Activated T-cell treated with anti-CD3 and anti-CD28 coated beads, Interleukin-2, amount 50 U/mL, for 4 hours (primary cell): ENCODE results near the gene PRTFDC1. TPM values are rescaled to one million over a fixed set of nuclear protein-coding genes. Genes with fewer than 3 reads are reported as not detected.
"Not testable (repeated sequence)": the region's sequence is repeated elsewhere in the genome, so short reads cannot be mapped to it uniquely, and the experiment has no call there.

Source experiments
- ATAC-seq, 2 donors: fragments of 200-7000 bp; cut with Tn5 transposase; one replicate each; pipeline ENCODE4 v1.10.0; 2021
- DNase-seq: peaks from one replicate; pipeline ENCODE4 v3.0.0-alpha.2; 2020
- H3K27me3 Mint-ChIP-seq: one replicate; pipeline ENCODE4 v1.8.0; 2021; ENCODE audit warnings: low read depth, mixed read lengths
- H3K36me3 Mint-ChIP-seq: one replicate; pipeline ENCODE4 v1.8.0; 2022; ENCODE audit warnings: mixed read lengths; ENCODE audit not compliant: insufficient read depth
- H3K4me1 Mint-ChIP-seq: one replicate; pipeline ENCODE4 v1.8.0; 2021; ENCODE audit warnings: low read depth, mixed read lengths
- H3K4me3 Mint-ChIP-seq: one replicate; pipeline ENCODE4 v1.8.0; 2021; ENCODE audit warnings: mild to moderate bottlenecking, moderate library complexity, mixed read lengths
- H3K9me3 Mint-ChIP-seq: one replicate; pipeline ENCODE4 v1.8.0; 2021; ENCODE audit warnings: mixed read lengths
- total RNA-seq, 3 donors: library from RNA; stranded (reverse); gene quantifications; one replicate each; pipeline ENCODE4 v1.2.1, GENCODE V29; 2021

PRTFDC1 gene
- total RNA-seq, 3 donors from 2014 or later, result 0.16 to 0.47 (median 0.46) TPM

DNA sequence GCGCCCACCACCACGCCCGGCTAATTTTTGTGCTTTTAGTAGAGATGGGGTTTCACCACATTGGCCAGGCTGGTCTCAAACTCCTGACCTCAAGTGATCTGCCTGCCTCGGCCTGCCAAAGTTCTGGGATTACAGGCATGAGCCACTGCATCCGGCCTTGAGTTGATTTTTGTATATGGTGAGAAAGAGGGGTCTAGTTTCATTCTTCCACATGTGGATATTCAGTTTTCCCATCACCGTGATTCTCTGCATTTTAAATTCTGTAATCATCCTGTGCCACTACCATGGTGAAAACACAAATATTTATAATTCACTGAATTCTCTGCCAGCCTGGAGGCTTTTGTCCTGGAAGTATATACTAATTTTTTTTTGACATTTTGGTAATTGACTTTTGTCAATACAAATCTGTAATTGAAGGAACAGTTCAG is 5.2 kb upstream of the PRTFDC1 start:
- H3K4me3 Mint-ChIP-seq, H3K4me1 Mint-ChIP-seq, ATAC-seq, H3K27me3 Mint-ChIP-seq, H3K9me3 Mint-ChIP-seq, DNase-seq, H3K36me3 Mint-ChIP-seq: not testable (repeated sequence)

DNA sequence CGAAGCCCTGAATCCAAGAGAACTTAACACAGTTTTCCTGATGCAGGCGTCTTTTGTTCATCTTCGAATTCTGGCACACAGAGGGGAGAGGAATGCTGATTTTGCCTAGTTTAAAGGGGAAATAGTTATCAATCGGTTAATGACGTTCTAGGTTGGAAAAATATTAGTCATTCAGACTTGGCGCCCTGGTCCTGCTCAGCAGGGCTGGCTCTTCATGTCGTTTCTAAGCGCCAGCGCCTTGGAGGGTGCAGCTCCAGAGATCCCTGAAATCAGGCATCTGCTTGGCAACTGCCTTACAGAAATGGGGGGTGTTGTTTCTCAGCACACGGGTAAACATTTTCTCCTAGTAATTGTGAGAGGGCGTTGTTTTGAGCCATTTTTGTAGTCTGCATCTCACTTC is 1.3 kb upstream of the PRTFDC1 start:
- Mint-ChIP-seq H3K4me3 (peak overlapping the region; percentile 75), H3K9me3 (no peaks in the 10 kb centered on the region), H3K4me1 (peaks cover 12% of the 10 kb centered on the region), H3K36me3 (no peaks in the 10 kb centered on the region), H3K27me3 (no peaks in the 10 kb centered on the region)
- DNase-seq (no peak), ATAC-seq (no peak)

DNA sequence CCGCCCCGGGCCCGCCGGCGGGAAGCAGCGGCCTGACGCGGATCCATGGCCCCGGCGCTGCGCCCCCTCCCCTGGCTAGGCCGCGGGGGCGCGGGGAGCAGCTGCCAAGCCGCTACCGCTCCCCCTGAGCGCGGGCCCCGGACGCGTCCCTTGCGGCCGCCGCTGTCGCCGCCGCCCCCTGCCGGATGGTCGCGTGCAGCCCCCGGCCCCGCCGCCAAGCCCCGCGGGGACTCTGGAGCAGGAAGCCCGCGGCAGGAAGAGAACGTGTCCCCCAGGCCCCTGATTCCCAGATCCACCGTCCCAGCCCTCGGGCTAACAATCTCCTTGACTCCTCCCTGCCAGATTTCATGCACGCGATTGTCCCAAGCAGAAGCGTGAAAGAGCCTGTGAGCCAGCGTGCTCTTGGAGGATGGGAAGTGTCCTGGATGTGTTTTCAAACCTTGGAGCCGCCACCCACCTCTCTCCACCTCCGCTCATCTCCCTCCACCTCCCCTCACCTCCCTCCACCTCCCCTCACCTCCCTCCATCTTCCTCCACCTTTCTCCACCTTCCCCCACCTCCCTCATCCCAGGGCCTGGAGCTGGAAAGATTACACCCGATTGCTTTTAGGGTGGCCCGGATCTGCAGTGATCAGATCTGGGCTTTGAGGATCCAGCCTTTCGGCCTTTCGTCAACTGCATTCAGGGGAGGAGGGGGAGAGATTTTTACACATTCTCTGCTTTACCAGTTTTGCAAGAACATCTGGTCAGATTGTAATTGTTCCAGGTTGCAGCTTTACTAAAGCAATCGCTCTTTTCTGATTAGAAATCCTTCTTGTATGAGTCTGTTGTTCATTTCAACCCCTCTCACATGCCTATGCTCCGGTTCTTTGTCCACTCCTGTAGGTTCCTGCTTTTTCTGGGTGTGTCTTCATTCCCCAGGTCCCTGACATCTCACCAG is 570 bp upstream of the PRTFDC1 start:
- DNase-seq (peak; percentile 43), ATAC-seq (peak; percentile 75 to 85)
- Mint-ChIP-seq H3K36me3 (no peaks in the 10 kb centered on the region), H3K4me1 (peaks cover 18% of the 10 kb centered on the region), H3K27me3 (no peaks in the 10 kb centered on the region), H3K9me3 (no peaks in the 10 kb centered on the region), H3K4me3 (peak overlapping the region; percentile 75)

DNA sequence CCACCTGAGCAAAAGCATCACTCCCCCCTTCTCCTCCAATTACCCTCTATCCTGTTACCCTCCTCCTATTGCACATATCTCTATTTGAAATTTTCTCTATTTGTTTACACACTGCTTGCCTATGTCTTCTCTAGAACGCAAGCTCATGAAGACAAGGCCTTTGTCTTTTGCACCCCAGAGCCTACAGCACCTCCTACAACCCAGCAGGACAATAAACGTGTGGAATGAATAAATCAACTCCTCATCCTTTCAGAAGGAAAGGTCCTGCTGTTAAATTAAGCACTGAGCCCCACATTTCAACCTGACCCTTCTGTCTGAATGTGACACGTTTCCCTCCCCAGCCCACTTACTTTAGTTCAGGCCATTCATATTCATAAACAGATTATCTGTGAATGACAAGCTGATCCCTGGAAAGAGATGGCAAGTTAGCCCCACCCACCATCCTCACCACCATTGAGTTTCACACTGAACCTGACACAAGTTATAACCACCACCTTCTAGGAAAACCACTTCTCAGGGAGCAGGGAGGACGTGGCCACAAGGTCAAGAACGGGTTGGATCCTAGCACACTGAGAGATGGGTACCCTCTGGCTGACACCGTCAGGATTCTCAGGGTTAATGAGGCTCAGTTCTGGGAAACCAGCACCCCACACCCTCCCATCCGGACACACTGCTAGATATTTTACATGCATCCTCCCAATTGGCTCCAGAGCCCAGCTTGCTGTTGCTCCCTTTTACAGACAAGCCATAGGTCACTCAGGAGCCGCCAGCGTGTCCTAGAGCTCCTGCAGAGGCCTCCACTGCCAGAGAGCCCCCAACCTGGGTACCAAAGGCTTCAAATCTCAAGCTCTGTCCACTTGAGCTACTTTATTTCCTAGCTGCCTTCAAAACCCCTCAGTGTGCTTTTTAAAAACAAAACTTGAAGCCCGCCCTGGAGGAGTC is 934 bp downstream of the PRTFDC1 start:
- H3K4me3 Mint-ChIP-seq, result peak overlapping the region; percentile 69
- DNase-seq (no peak), ATAC-seq (no peak)
- no peaks in the 10 kb centered on the region for H3K9me3 Mint-ChIP-seq
- H3K4me1 Mint-ChIP-seq, result peaks cover 23% of the 10 kb centered on the region
- H3K36me3 Mint-ChIP-seq, result no peaks in the 10 kb centered on the region
- H3K27me3 Mint-ChIP-seq, result no peaks in the 10 kb centered on the region

DNA sequence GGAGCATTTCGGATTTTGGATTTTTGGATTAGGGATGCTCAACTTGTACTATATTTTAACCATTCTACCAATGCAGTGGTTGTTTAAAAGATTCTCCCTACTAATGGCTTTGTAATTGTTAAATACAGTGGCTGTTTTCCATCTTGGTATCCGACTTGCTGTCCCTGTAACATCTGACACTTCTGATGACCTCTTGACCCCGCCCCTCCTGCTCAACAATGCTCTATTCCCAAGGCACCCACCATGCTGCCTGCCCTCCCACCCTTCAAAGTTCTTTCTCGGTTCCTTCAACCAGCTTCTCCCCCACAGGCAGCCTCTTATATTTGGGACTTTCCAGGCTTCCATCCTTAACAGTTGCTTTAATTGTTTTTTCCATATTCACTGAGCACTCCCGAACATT is 2.0 kb downstream of the PRTFDC1 start:
- no peak for ATAC-seq
- Mint-ChIP-seq H3K27me3 (no peaks in the 10 kb centered on the region), H3K9me3 (no peaks in the 10 kb centered on the region), H3K4me3 (no peak overlapping the region), H3K4me1 (peaks cover 23% of the 10 kb centered on the region), H3K36me3 (no peaks in the 10 kb centered on the region)
- DNase-seq, result no peak

DNA sequence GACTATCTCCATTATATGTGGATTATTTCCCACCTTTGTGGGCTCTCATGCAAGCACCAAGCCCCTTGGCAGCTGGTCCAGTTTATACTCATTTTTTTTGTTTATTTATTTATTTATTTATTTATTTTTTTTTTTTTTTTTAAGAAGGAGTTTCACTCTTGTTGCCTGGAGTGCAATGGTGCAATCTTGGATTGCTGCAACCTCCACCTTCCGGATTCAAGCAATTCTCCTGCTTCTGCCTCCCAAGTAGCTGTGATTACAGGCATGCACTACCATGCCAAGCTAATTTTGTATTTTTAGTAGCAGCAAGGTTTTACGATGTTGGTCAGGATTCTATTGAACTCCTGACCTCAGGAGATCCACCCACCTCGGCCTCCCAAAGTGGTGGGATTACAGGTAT is 2.8 kb downstream of the PRTFDC1 start:
- no peaks in the 10 kb centered on the region for H3K27me3 Mint-ChIP-seq
- no peak overlapping the region for H3K4me3 Mint-ChIP-seq
- DNase-seq, result no peak
- H3K36me3 Mint-ChIP-seq, result no peaks in the 10 kb centered on the region
- H3K4me1 Mint-ChIP-seq, result peaks cover 23% of the 10 kb centered on the region
- no peaks in the 10 kb centered on the region for H3K9me3 Mint-ChIP-seq
- ATAC-seq, result no peak

DNA sequence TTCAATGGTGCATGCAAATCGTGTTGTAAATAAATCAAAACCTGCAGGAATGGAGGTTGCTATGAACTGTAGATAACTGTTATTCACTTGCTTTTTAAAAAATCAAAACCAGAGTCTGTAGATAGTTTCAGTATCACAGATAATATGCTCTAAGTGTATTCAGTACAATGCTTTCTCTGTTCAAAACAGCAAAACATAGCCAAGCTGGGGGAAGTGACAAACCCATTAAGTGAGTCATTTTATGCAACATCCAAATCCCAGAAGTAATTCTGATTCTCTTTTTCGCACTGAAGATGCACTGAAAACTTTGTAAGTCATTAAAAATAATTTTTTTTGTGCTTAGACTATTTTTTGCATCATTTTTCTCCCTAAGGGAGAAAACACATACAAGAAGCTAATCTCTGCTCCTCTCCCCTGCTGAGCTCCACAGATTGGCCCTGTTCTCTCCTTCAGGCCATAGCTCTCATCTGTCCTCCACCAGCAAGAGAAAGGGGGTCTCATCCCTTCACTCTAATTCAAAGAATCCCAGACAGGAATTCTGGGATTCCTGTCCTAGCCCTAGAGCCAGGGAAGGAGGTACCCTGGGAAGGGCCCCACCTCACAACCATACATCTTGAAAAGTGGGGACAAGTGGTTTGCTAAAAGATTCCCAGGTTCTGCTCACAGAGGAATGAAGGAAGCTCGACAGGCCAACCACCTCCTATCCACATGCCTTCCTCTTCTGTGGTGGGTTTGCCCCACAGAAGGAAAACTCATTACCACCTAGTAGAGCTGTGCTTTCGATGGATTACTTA is 4.9 kb downstream of the PRTFDC1 start:
- no peaks in the 10 kb centered on the region for H3K36me3 Mint-ChIP-seq
- DNase-seq, result no peak

DNA sequence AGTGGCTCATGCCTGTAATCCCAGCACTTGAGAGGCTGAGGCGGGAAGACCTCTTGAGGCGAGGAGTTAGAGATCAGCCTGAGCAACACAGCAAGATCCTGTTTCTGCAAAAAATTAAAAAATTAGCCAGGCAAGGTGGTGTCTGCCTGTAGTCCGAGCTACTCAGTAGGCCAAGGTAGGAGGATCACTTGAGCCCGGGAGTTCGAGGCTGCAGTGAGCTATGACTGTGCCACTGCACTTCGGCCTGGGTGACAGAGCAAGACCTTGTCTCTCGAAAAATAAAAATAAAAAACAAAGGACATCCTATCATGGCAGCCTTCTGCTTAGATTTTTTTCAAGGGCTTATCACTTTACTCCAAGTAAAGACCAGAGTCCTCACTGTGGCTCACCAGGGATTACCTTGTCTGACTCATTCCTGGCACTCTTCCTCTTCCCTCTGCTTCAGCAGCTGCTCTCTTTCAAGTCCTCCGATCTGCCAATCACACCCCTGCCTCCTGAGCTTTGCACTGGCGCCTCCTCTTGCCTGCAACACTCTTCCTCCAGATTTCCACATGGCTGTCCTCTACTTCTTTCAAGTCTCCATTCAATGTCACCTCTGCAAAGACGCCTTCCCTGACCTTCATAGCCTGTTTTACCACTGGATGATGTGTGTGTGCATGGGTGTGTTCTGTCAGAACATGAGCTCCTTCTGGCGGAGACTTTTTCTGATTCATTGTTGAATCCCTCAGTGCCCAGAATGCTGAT is 7.7 kb downstream of the PRTFDC1 start:
- ATAC-seq (no peak), DNase-seq (no peak)
- H3K27me3 Mint-ChIP-seq, result no peaks in the 10 kb centered on the region
- no peaks in the 10 kb centered on the region for H3K36me3 Mint-ChIP-seq
- no peaks in the 10 kb centered on the region for H3K9me3 Mint-ChIP-seq
- H3K4me1 Mint-ChIP-seq, result peaks cover 11% of the 10 kb centered on the region
- no peak overlapping the region for H3K4me3 Mint-ChIP-seq

More for the DNA sequence above, 4.9 kb downstream of the PRTFDC1 start:
- Mint-ChIP-seq H3K4me1 (peaks cover 15% of the 10 kb centered on the region), H3K27me3 (no peaks in the 10 kb centered on the region), H3K9me3 (no peaks in the 10 kb centered on the region), H3K4me3 (no peak overlapping the region)
- peak; percentile 71 to 83 for ATAC-seq

DNA sequence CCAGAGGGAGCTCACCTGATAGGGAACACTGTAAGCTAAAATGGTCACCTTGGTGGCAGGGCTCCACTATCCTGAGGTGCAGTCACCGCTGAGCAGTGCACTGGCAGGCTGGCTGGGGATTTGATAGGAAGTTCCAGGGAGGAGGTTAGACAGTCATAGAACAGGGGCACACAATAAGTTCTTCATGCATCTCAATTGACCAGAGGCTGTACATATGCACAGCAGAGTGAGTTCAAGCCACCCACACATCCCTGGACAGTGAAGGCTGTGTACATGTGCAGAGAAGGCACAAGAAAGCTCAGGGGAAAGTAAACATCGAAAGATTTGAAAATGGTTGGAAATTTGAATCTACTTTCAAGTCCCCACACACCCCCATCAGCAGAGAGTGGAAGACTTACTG is 13.9 kb downstream of the PRTFDC1 start:
- Mint-ChIP-seq H3K4me1 (peaks cover 3% of the 10 kb centered on the region), H3K36me3 (no peaks in the 10 kb centered on the region), H3K4me3 (no peak overlapping the region), H3K9me3 (no peaks in the 10 kb centered on the region), H3K27me3 (no peaks in the 10 kb centered on the region)
- no peak for ATAC-seq
- no peak for DNase-seq

DNA sequence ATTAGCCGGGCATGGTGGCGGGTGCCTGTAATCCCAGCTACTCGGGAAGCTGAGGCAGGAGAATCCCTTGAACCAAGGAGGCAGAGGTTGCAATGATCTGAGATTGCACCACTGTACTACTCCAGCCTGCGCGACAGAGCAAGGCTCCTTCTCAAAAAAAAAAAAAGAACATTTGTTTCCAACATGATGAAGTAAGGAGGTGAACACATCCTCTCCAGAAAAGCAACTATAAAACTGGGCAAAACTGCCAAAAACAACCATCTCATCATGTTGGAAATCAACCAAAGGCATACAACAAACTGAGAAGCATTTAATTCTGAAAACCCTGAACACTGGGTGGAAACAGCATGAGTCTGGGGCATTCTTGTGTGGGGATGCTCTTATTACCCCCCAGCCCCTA is 14.3 kb downstream of the PRTFDC1 start:
- Mint-ChIP-seq H3K4me3 (no peak overlapping the region), H3K9me3 (no peaks in the 10 kb centered on the region), H3K27me3 (no peaks in the 10 kb centered on the region), H3K4me1 (peaks cover 3% of the 10 kb centered on the region), H3K36me3 (no peaks in the 10 kb centered on the region)
- ATAC-seq, result no peak
- no peak for DNase-seq

DNA sequence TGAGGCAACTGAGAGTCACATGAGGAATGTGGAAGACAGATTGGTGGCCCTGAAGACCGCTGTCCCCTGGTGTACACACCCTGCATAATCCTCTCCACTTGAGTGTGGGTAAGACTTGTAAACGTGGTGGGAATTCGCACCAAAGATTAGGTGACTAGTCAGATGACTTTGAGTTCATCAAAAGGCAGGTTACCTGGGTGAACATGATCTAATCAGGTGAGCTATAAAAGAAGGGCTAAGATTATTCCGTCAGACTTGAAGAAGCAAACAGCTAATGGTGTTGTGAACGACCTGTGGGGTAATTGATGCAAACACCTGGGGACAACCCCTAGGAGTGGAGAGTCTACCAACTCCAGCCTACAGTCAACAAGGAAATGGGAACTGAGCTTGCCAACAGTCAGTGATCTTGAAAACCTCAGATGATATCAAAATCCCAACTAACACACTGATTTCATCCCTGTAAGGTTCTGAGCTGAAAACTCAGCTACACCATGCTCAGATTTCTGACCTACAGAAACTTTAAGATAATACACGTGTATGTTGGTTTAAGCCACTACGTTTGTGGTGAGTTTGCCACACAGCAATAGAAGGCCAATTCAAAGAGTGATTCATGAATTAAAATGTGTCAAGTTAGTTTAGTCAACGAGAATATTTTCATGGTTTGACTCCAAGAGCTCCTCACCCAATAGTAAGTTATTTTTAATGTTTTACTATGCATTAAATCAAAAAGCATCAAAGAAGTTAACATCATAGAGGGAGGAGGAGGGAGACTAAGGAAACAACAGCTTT is 16.7 kb downstream of the PRTFDC1 start:
- DNase-seq, result no peak
- H3K27me3 Mint-ChIP-seq, result no peaks in the 10 kb centered on the region
- no peaks in the 10 kb centered on the region for H3K36me3 Mint-ChIP-seq
- ATAC-seq, result peak; percentile 27 to 73
- peaks cover 3% of the 10 kb centered on the region for H3K4me1 Mint-ChIP-seq
- no peak overlapping the region for H3K4me3 Mint-ChIP-seq
- no peaks in the 10 kb centered on the region for H3K9me3 Mint-ChIP-seq

DNA sequence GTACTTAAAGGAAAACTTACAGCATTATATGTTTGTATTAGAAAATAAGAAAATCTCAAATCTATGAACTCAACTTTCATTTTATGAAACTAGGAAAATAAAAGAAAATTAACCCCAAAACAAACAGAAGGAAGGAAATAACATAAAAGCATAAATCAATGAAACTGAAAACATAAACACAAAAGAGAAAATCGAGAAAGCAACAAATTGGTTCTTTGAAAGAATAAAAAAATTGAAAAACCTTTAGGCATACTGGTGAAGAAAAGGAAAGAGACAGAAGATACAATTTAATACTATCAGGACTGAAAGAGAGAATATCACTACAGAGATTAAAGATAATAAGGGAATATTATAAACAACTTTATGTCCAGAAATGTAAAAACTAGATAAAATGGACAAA is 21.2 kb downstream of the PRTFDC1 start:
- Mint-ChIP-seq H3K27me3 (no peaks in the 10 kb centered on the region), H3K4me1 (peaks cover 14% of the 10 kb centered on the region), H3K9me3 (no peaks in the 10 kb centered on the region), H3K36me3 (no peaks in the 10 kb centered on the region), H3K4me3 (no peak overlapping the region)
- no peak for ATAC-seq
- DNase-seq, result no peak

DNA sequence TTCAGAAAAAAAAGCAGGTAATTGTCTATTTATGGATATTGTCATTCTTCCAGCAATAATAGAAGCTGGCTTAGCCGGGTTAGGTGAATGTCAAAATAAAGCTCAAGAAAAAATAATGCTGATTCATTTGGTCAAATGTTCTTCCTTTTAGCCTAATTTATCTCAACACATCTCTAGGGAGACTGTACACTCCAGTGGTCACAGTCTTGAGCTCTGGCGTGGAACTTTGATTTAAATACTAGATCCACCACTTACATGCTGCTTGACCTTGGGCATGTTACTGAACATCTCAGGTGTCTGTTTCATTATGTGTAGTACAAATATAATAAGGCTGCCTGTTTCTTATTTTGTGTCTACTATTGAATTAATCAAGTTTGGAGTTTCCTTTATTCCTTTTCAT is 22.0 kb downstream of the PRTFDC1 start:
- no peak for DNase-seq
- no peaks in the 10 kb centered on the region for H3K27me3 Mint-ChIP-seq
- H3K4me3 Mint-ChIP-seq, result no peak overlapping the region

More for the DNA sequence above, 22.0 kb downstream of the PRTFDC1 start:
- Mint-ChIP-seq H3K9me3 (no peaks in the 10 kb centered on the region), H3K36me3 (no peaks in the 10 kb centered on the region), H3K4me1 (peaks cover 14% of the 10 kb centered on the region)
- no peak for ATAC-seq
